HG03139 (cell line): ENCODE measurements around the gene MYO1E.

ENCODE experiments used
- ATAC-seq: cut with Tn5 transposase; IDR thresholded peaks from one replicate; pipeline ENCODE4 v1.9.1; 2021; ENCODE audit not compliant: unreplicated experiment

MYO1E gene

DNA sequence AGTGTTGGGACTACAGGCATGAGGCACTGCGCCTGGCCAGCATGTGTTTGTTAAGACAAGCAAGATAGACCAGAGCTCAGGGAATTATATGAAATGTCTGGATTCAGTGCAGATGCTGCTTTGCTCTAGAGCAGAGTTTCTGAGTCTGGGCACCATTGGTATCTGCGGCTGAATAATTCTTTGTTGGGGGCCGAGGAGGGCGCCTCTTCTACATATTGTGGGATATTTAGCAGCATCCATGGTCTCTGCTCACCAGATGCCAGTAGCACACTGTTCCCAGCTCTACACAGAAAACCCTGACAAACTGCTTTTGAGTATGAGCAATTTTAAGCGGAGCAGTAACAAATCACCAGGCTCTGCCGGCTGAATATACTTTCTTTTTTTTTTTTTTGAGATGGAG lies 169.7 kb downstream of the MYO1E start:
- ATAC-seq = no peak

DNA sequence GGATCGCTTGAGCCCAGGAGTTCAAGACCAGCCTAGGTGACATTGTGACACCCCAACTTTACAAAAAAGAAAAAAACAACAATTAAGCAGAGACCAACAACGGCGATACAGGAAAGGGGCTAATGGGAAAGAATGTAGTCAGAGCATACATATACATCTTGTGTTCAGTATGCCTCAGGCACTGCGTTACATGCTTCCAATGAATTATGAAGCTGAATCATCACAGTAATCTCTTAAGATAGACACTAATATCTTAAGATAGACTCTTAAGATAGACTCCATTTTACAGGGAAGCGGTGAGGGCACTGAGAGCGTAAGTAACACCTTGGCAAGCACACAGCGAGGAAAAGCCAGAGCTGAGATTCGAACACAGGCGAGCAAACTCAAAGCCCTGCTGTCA lies 172.1 kb downstream of the MYO1E start:
- no peak for ATAC-seq

DNA sequence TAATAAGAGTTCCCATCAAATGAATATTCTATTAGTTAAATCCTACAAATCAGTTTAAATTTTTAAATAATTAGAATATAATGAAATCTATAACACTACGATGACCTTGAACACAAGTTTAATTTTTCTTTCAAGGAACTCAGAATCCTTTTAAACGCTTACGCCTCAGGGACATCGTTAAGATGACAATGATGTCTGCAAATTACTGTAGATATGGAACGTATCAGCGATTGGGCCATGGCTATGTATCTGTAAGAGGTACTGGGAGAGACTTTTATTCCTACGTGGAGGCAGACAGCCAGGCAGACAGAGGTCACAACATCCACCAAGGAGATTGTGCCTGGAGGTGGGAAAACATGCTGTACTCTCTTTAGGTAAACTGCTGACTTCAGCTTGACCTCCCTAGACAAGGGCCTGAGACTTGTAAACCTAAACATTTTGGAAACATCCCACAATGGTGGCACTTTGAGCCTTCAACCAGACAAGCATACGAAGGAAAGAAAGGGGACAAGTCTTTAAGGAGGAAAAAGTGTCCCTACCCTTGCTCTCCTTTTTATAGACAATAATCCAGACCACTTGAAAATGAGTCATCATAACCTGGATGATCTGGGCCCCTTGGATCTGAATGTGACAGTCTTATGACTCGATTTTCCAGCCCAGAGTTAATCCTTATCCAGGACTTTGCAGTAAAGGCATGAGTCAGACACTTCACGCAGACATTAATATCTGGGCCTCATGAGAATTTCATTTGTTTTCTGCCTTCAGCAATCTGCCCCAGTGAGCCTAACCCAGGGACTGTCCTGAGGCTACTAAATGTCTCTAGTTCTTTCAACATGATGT lies 172.8 kb downstream of the MYO1E start:
- no peak for ATAC-seq

DNA sequence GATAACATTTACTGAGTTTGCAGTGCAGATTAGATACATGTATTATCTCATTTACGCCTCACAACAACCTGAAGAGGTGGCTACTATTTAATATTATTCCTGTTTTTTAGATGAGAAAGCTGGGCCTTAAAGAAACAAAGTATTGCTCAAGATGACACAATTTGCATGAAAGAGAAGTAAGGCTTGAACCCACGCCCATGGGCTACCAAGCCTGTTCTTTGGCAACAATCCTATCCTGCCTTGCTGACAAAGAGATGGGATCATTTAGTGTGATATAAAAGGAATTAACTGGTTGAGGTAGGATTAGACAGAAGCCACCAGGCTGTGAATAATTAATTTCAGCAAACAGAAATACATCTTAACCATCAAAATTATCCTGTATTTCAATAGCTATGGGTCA lies 175.2 kb downstream of the MYO1E start:
- no peak for ATAC-seq

DNA sequence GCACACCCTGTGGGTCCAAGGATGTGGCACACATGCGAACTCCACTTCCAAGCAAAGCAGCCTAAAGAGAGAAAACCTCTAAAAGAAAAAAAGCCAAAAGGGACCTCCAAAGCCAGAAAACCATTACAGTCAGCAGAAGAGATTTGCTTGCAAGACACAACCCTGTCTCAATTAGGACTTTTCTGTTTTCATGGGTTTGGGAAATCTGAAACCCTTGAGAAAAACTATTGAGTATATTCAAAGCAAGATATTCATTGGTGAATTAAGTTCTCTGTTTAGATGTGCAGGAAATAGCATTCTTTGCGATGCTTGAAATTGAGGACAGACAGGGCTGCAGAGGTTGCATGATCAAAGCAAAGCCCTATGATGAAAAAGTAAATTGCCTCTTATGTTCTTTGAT lies 176.3 kb downstream of the MYO1E start:
- no peak for ATAC-seq

DNA sequence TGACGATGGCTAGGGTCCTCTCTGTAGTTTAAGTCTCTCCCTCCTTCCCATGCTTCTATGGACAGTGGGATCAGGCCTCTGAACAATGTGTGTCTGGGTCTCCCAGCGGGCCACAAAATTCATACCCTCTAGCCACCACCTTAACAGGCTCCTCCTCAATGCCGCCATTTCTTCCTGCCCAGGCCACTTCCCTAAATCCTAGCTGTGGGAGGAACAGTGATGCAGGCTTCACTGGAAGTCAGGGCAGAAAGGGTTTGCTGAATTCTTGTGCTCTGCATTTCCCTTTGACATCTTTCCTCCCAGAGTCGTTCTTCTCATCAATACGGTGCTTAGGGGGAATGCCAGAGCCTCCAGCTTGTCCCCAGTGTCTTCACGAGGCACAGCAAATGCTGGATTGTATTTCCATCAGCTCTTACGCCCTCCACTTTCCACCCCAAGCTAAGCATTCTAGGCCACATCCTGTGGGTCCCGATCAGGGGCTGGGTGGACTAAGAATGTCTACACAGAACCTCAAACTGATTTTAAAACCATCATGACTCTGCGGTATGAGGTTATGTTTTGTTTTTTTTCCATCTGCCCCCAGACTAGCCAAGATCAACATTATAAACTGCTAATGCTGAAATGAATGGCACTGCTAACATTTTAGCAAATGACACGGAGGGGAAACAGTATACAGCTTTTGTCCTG lies 177.9 kb downstream of the MYO1E start:
- no peak for ATAC-seq

DNA sequence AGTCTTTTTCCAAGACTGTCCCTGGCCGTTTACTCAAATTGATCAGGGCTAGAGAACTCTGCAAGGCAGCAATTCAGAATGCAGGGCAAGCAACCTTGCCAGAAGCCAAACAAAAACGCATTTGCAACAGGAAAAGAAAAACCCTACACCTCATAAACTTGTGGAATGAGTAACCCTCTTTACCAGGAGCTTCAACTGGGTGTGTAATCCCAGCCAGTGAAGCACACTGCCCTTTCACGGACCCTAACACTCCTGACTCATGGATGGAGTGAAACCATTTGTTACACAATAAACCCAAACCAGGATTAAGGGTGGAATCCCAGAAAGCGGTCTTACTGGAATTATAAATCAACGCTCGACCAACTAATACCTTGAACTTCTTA lies 180.8 kb downstream of the MYO1E start:
- ATAC-seq = no peak

DNA sequence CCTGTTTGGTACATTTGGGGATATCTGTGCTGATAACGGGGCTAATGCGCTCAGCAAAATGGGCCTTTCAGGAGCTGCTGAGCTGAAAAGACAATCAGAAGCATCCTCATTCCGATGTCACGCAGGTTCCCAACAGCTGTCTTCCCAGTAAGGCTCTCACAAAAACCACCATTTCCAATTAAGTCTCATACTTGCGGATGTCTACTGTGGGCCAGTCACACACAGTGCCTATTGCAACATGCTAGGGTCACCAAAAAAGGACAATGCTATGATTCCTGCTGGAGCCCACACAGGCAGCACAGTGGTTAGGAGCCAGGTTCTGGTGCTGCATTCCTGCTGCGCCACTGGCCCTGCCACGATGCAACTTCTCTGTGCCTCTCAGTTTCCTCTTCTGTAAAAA lies 182.4 kb downstream of the MYO1E start:
- ATAC-seq = no peak

DNA sequence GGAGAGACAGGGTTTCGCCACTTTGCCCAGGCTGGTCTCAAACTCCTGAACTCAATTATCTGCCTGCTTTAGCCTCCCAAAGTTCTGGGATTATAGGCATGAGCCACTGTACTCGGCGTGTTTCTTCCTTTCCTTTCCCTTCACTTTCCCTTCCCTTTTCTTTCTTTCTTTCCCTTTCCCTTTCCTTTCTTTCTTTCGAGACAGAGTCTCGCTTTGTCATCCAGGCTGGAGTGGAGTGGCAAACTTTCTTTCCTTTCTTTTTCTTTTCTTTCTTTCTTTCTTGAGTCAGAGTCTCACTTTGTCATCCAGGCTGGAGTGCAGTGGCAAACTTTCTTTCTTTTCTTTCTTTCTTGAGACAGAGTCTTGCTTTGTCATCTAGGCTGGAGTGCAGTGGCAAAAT lies 183.4 kb downstream of the MYO1E start:
- no peak for ATAC-seq

DNA sequence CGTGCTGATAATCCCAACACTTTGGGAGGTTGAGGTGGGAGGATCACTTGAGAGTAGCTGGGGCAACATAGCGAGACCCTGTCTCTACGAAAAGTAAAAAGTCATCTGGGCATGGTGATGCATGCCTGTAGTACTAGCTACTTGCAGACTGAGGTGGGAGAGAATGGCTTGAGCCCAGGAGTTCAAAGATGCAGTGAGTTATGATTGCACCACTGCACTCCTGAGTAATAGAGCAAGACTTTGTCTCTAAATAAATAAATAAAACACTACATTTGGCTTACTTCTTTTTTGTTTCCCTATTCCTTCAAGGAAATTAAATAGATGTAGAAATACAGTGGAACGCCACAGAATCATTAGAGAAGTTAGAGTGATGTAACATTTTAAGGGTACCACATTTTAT lies 186.2 kb downstream of the MYO1E start:
- no peak for ATAC-seq

DNA sequence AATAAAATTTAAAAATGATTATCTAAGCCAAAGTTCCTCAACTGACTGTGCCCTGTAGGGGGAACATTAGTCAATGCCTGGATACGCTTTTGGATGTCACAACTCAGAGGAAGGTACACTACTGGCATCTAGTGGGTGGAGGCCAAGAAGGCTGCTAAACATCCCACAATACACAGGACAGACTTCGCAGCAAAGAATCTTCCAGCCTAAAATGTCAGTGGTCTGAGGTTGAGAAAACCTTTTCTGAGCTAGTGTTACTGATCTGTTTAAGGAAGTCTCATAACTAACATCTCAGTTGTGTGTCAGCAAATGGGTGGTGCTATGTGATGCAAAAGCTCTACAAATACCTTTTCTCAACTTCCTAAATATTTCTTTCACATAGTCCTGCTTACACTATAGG lies 186.9 kb downstream of the MYO1E start:
- ATAC-seq = no peak

DNA sequence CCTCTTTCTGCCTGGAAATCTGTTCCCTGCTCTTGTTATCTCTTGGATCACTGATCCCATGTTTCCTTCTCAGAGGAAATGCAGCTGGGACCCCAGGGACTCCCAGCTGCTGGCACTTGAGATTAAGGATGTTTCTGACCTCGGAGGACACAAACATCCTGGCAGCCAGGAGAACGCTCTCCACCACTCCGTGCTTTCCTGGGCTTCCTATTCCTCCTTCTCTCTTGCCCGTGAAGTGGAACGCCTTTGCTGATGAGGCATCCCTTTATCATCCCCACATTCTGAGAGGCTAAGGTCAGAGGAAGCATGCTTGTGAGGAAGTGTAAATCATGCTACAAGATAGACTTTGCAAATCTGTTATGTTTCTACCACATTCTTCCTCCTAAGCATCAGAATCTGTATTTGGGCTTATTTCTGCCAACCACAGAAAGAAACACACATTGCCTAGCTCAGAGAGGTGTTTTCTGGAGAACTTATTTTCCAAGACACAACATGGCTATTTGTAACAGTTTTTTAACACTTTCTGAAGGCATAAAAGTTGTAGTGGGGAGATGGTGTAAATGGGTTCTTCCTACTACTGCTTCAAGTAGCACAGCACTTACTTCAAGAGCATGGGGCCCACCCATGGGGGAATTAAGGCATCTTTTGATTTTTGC lies 191.6 kb downstream of the MYO1E start:
- no peak for ATAC-seq

DNA sequence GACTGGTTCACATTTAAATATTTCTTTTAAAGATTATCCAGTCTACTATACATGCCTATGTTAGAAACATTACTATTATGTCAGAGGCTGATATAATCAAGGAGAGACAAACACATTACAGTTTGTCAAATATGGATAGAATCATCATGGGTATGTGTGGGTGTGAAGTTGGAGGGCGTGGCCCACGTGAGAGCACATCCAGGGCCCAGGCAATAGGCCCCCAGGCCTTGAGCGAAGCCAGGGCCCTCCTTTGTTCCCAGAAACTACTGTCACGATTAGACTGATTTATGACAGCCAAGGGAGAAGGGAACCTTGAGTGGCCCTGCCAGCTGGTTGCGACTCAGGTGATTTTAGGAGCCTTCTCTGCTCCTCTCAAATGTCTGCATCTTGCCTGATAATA lies 193.0 kb downstream of the MYO1E start:
- ATAC-seq = no peak

DNA sequence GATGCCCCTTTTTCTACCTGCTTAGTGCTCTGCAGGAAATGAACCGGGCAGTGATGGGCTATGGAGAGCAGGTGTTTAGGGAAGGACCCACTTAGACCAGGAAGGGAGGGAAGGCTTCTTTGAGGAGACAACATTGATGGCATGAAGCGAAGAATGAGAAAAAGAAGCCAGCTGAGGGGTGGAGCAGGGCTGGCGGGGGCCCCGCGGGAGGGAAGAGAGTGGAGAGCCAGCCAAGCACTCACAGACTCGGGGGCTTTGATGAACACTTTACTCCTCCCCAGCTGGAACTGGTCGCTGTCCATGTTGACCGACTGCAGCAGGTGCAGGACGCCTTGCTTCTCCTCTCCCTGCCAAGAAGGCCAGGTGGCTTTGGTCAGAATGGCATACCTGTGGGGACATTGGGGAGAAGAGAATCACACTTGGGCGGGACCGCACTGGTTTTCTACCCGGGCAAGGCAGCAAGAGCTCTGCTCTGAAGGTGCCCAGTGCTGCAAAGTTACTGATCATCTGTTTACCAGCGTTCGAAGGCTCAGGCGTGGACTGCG lies 194.4 kb downstream of the MYO1E start:
- no peak for ATAC-seq

DNA sequence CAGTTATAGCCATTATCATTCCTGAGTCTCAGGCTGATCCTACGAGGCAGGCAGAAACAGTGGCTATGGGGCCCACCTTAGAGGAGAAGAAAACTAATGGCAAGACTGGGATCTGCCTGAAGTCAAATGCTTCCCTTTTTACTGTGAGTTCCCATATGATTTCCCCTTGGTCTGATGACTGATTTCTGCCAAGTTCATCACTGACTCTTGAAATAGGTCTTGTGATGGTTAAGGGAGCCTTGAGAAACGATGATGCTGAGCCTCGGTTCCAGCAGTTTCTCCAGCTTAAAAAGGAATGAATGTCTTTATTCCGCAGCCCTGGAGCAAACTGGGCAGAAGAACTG lies 195.4 kb downstream of the MYO1E start:
- ATAC-seq = no peak

DNA sequence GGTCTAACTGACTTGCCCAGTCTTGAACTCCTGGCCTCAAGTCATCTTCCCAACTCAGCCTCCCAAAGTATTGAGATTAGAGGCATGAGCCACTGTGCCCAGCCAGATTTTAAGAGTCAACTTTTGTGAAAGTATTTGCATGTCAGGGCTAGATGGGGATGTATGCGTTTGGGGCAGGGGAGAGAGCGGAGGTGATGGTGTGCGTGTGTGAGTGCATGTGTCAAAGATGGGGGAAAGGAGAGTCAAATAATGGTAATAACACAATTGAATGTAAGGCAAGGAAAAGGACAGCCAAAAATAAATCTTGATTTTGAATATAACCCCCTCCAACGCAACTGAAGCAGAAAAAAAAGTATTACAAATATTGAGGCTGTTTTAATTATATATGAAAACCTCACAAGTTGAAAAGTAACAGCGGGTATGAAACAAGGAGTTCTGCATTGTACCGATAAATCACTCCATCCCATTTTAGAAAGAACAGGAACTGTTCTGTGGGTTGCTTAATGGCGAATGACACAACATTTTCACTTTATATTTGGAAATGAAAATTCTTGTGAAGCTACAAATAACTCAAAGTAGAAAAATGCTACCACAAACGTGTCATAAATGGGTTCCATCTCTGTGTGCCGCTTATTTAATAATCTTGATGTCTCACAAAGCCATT lies 195.9 kb downstream of the MYO1E start:
- no peak for ATAC-seq

DNA sequence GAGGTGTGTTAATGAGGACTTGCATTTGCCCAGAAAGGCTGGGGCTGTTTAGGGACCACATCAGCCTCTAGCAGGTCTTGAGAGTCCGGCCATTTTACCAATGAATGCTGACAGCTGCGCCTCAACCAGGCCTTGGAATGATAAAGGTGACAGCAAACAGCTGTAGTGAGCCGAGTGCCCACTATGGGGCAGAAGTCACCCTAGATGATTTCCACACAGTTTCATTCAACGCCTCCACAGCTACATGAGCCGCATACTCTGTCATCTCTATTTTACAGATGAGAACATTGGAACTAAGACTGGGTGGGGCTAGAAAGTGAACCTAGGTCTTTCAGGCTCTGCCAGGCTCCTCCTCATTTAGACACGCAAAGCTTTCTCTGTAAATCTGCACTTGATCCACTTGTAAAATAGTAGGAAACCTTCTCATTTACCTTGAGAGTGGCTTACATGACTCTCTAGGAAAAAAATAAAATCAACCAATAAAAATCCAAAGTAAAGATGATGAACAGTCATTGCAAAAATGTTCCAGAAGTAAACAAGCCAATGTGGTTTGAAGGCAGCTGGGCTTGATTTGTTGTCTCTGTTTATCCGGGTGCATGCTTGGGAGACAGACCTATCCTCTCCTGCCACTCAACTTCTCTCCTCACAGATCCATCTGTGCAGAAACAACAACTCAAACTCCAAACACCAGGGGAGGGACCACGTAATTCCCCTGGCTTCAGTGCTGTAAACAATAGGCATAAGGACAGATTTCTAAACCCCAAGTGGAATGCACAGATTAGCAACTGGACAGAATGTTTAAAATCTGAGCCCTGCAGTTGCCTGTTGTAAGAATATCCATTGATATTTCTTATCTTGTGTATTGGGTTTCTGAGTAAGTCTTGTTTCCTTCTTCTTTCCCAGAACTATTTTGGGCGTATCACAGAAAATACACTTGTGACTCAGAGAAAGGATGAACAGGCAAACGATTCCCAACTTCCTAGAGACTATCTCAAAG lies 197.5 kb downstream of the MYO1E start:
- ATAC-seq = no peak

DNA sequence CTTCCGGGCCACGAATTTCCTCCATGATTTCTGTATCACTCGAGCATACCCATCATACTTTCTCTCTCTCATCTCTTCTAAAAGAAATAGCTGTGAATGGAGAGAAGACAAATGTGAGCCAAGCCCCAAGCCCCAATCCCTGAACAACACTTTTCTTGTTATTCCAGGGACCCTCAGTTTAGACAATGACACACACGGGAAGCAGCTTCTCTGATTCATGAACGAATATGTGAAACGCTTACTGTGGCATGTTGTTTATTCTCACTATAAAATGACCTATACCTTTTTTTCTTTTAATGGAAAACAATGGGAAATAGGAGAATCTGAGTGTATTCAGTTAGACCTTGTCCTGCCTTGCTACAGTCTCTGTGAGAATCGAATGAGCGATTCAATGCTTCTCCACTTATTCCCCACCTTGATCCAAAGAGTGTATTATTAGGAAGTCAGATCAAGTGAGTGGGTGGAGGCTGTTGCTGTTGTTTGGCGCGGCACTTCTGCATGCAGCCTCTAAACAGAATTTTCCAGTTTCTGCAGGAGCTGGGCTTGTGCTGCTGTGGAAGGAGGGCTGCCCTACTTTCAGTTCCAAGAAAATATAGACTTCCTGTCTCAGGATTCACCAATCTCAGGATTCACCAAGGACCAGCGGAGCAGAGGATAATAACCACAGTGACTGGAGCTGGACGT lies 198.4 kb downstream of the MYO1E start:
- ATAC-seq = no peak

DNA sequence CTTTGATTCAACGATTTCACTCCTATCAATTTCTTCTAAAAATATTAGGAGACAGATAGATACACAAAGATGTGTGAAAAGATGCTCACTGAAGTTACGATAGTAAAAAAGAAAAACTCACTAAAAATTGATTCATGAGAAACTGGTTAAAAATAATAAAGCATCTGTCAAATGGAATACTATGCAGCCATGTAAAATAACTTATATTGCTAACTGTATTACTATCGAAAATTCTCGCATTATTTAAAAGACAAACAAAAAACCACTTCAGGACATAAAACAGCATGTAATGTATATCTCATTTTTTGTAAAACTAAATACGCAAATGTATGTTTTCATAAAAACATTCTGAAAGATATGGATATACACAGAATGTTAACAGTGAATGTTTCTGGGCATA lies 199.5 kb downstream of the MYO1E start:
- no peak for ATAC-seq
